ENCODE results near the gene SASH1. TPM values are rescaled to one million over a fixed set of nuclear protein-coding genes. Genes with fewer than 3 reads are reported as not detected.

The SASH1 gene
- polyA plus RNA-seq, 1 donor from 2014 or later: 7.0 TPM

DNA sequence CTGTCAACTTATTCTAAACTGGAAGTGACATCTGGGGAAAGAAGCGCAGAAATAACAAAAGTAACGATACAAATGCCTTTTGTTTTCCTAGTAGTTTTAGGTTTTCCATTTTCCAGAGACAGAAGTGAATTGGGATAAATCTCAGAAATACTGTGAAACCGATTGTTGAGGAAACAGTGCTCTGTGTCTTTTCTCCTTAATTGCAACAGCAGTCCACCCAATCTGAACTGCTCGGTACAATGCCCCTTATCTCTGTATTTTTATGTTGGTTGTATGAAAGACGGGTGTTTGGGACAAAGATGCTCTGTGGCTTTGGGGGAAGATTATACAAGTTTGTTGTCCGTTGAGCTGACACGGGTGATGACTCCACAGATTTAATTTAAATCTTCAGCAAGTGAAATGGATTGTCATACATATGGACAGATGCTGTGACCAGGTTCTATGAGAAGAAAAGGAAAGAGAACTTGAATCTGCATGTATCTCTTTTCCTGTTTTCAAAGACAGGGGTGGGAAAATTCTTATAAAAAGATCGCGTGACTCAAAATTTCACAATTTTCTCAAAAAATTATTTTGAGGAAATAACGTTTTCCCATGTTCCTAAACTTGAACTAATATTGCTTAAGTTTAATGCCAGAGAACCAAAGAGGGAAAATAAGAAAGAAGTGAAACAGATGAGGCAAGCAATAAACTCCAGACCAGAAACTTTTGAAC, 41.2 kb downstream of the SASH1 start:
- Histone ChIP-seq H3K9me3 (ENCODE audit: low read length) (no peaks in the 10 kb centered on the region), H3K27me3 (ENCODE audit: insufficient read depth, low read depth, low read length) (no peaks in the 10 kb centered on the region), H3K4me2 (ENCODE audit: low read length) (no peak overlapping the region), H3K9me2 (ENCODE audit: insufficient read depth, low read length) (no peaks in the 10 kb centered on the region), H3K79me2 (replicated peaks; ENCODE audit: insufficient read depth, low read length) (no peaks in the 10 kb centered on the region), H3F3A (ENCODE audit: insufficient read depth, low read length, poor library complexity, severe bottlenecking) (no peaks in the 10 kb centered on the region), H3K9ac (ENCODE audit: low read length) (no peak overlapping the region), H4K20me1 (ENCODE audit: insufficient read depth) (no peaks in the 10 kb centered on the region), H3K36me3 (ENCODE audit: insufficient read depth, low read length) (no peaks in the 10 kb centered on the region), H2AFZ (ENCODE audit: low read depth, low read length) (no peak overlapping the region), H3K27ac (ENCODE audit: low read length) (no peak overlapping the region), H3K4me3 (ENCODE audit: low read length) (no peak overlapping the region)
- TF ChIP-seq SMC3 (conservative IDR thresholded peaks at IDR 0.05; ENCODE audit: poor library complexity) (no peak), CTCF (IDR thresholded peaks at IDR 0.05; ENCODE audit: poor library complexity, severe bottlenecking) (no peak), EP300 (conservative IDR thresholded peaks at IDR 0.05; ENCODE audit: poor library complexity, severe bottlenecking) (no peak), TAF1 (IDR thresholded peaks at IDR 0.05; ENCODE audit: low read depth) (no peak), POLR2AphosphoS5 (IDR thresholded peaks at IDR 0.05) (no peak), EZH2 (IDR thresholded peaks at IDR 0.05; ENCODE audit: borderline replicate concordance, insufficient read depth, low read length, poor library complexity, severe bottlenecking) (no peak), MXI1 (conservative IDR thresholded peaks at IDR 0.05; ENCODE audit: poor library complexity, severe bottlenecking) (no peak), RAD21 (conservative IDR thresholded peaks at IDR 0.05) (no peak)
- TF ChIP-seq, protein P1, sequence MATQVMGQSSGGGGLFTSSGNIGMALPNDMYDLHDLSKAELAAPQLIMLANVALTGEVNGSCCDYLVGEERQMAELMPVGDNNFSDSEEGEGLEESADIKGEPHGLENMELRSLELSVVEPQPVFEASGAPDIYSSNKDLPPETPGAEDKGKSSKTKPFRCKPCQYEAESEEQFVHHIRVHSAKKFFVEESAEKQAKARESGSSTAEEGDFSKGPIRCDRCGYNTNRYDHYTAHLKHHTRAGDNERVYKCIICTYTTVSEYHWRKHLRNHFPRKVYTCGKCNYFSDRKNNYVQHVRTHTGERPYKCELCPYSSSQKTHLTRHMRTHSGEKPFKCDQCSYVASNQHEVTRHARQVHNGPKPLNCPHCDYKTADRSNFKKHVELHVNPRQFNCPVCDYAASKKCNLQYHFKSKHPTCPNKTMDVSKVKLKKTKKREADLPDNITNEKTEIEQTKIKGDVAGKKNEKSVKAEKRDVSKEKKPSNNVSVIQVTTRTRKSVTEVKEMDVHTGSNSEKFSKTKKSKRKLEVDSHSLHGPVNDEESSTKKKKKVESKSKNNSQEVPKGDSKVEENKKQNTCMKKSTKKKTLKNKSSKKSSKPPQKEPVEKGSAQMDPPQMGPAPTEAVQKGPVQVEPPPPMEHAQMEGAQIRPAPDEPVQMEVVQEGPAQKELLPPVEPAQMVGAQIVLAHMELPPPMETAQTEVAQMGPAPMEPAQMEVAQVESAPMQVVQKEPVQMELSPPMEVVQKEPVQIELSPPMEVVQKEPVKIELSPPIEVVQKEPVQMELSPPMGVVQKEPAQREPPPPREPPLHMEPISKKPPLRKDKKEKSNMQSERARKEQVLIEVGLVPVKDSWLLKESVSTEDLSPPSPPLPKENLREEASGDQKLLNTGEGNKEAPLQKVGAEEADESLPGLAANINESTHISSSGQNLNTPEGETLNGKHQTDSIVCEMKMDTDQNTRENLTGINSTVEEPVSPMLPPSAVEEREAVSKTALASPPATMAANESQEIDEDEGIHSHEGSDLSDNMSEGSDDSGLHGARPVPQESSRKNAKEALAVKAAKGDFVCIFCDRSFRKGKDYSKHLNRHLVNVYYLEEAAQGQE (IDR thresholded peaks at IDR 0.05; ENCODE audit: borderline replicate concordance): no peak

DNA sequence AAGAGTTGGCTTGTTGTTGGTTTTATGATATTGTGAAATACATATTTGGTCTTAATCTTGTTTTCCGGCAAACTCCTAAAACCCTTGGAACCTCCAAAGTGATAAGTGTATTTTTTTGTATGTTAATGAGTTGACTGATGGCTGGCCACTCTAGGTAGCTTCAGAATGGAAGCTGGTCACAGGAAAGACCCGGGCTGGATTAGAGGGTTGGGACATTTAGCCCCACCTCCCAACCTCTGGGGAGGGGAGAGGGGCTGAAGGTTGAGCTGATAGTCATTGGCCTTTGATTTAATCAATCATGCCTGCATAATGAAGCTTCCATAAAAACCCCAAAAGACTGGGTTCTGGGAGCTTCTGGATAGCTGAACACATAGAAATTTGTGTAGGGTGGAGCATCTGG, 42.7 kb downstream of the SASH1 start:
- Histone ChIP-seq H3K27ac (ENCODE audit: low read length) (no peak overlapping the region), H3F3A (ENCODE audit: insufficient read depth, low read length, poor library complexity, severe bottlenecking) (no peaks in the 10 kb centered on the region), H3K27me3 (ENCODE audit: insufficient read depth, low read depth, low read length) (no peaks in the 10 kb centered on the region), H3K79me2 (replicated peaks; ENCODE audit: insufficient read depth, low read length) (no peaks in the 10 kb centered on the region), H2AFZ (ENCODE audit: low read depth, low read length) (no peak overlapping the region), H3K36me3 (ENCODE audit: insufficient read depth, low read length) (no peaks in the 10 kb centered on the region), H3K9me2 (ENCODE audit: insufficient read depth, low read length) (no peaks in the 10 kb centered on the region), H3K4me2 (ENCODE audit: low read length) (no peak overlapping the region), H3K9me3 (ENCODE audit: low read length) (no peaks in the 10 kb centered on the region), H4K20me1 (ENCODE audit: insufficient read depth) (no peaks in the 10 kb centered on the region), H3K4me3 (ENCODE audit: low read length) (no peak overlapping the region), H3K9ac (ENCODE audit: low read length) (no peak overlapping the region)
- no peak for TF ChIP-seq MXI1 (conservative IDR thresholded peaks at IDR 0.05; ENCODE audit: poor library complexity, severe bottlenecking)
- no peak for TF ChIP-seq TAF1 (IDR thresholded peaks at IDR 0.05; ENCODE audit: low read depth)
- no peak for TF ChIP-seq EP300 (conservative IDR thresholded peaks at IDR 0.05; ENCODE audit: poor library complexity, severe bottlenecking)
- TF ChIP-seq POLR2AphosphoS5 (IDR thresholded peaks at IDR 0.05): no peak
- no peak for TF ChIP-seq SMC3 (conservative IDR thresholded peaks at IDR 0.05; ENCODE audit: poor library complexity)
- TF ChIP-seq EZH2 (IDR thresholded peaks at IDR 0.05; ENCODE audit: borderline replicate concordance, insufficient read depth, low read length, poor library complexity, severe bottlenecking): no peak
- TF ChIP-seq RAD21 (conservative IDR thresholded peaks at IDR 0.05): no peak
- TF ChIP-seq, protein P1 (IDR thresholded peaks at IDR 0.05; ENCODE audit: borderline replicate concordance): no peak
- no peak for TF ChIP-seq CTCF (IDR thresholded peaks at IDR 0.05; ENCODE audit: poor library complexity, severe bottlenecking)

All from neural cell (in vitro differentiated cells).